ENCODE measurements around the gene KIAA0232.
"Not testable (repeated sequence)": the region's sequence is repeated elsewhere in the genome, so short reads cannot be mapped to it uniquely, and the experiment has no call there.

Gene KIAA0232

GRCh38 chr4:6778435-6778834 is 4.1 kb upstream of the KIAA0232 start:
- DNase-seq, result peak; percentile 13

GRCh38 chr4:6779667-6780565 is 2.6 kb upstream of the KIAA0232 start:
- DNase-seq, result peak; percentile 53

- DNase-seq, result peak; percentile 49
Measured at GRCh38 chr4:6781113-6781512, 1.4 kb upstream of the KIAA0232 start.

GRCh38 chr4:6781561-6781960 is 966 bp upstream of the KIAA0232 start:
- peak; percentile 60 for DNase-seq

GRCh38 chr4:6782846-6783110 is 251 bp downstream of the KIAA0232 start:
- DNase-seq, result no peak

- DNase-seq, result peak; percentile 96
Measured at GRCh38 chr4:6783111-6783981, 819 bp downstream of the KIAA0232 start.

- DNase-seq, result no peak
Measured at GRCh38 chr4:6785572-6785925, 3.0 kb downstream of the KIAA0232 start.

GRCh38 chr4:6788123-6788522 is 5.6 kb downstream of the KIAA0232 start:
- DNase-seq, result no peak

GRCh38 chr4:6791245-6791644 is 8.7 kb downstream of the KIAA0232 start:
- not testable (repeated sequence) for DNase-seq

GRCh38 chr4:6791796-6792195 is 9.3 kb downstream of the KIAA0232 start:
- DNase-seq, result not testable (repeated sequence)

GRCh38 chr4:6794189-6794588 is 11.7 kb downstream of the KIAA0232 start:
- DNase-seq, result no peak

GRCh38 chr4:6795821-6796220 is 13.3 kb downstream of the KIAA0232 start:
- no peak for DNase-seq

- DNase-seq, result not testable (repeated sequence)
Measured at GRCh38 chr4:6797368-6797767, 14.8 kb downstream of the KIAA0232 start.

GRCh38 chr4:6799091-6799490 is 16.6 kb downstream of the KIAA0232 start:
- no peak for DNase-seq

GRCh38 chr4:6802025-6802424 is 19.5 kb downstream of the KIAA0232 start:
- DNase-seq, result no peak

- DNase-seq, result no peak
Measured at GRCh38 chr4:6802626-6803025, 20.1 kb downstream of the KIAA0232 start.

- no peak for DNase-seq
Measured at GRCh38 chr4:6803246-6803645, 20.7 kb downstream of the KIAA0232 start.

GRCh38 chr4:6804082-6804752 is 21.7 kb downstream of the KIAA0232 start:
- no peak for DNase-seq

- DNase-seq, result no peak
Measured at GRCh38 chr4:6806924-6807626, 24.5 kb downstream of the KIAA0232 start.

GRCh38 chr4:6808259-6808658 is 25.7 kb downstream of the KIAA0232 start:
- DNase-seq, result no peak

GRCh38 chr4:6811165-6811564 is 28.6 kb downstream of the KIAA0232 start:
- DNase-seq, result no peak

GRCh38 chr4:6812766-6813165 is 30.2 kb downstream of the KIAA0232 start:
- no peak for DNase-seq

GRCh38 chr4:6813725-6814124 is 31.2 kb downstream of the KIAA0232 start:
- DNase-seq, result no peak
